K562 (cell line): ENCODE data around the gene LHB.

ENCODE experiments used
- BCL6 ChIP-seq: fragments of 250-450 bp; sonication (Bioruptor Pico); IDR thresholded peaks from 2 replicates; pipeline ENCODE4 v1.4.0; 2020
- SOX6 ChIP-seq: fragments of 450-650 bp; IDR thresholded peaks from 2 replicates; pipeline ENCODE4 v1.6.1; 2014; ENCODE audit warnings: mild to moderate bottlenecking
- ZBTB11 ChIP-seq, 3 experiments: fragments of 200-800 bp in 1 of 3; fragments of 250-450 bp in 1 of 3; fragments of 450-650 bp in 1 of 3; sonication (Bioruptor Pico) in 1 of 3; sonication (Bioruptor generic) in 1 of 3; formaldehyde crosslinking in 1 of 3; IDR thresholded peaks; 2 replicates each; pipeline versions ENCODE4 v1.6.1 to v1.8.0; 2016 to 2022; ENCODE audit warnings: mild to moderate bottlenecking in 2 of 3, missing genetic modification characterization in 2 of 3, missing compliant biosample characterization in 1 of 3, moderate library complexity in 1 of 3

GRCh38 chr19:49014870-49015255 lies 2.0 kb downstream of the LHB start:
- TF ChIP-seq SOX6 (no peak), BCL6 (CRISPR knock-in tag) (no peak), ZBTB11 (CRISPR knock-in tag; IDR thresholded peaks at IDR 0.05) (no peak)
